IMR-90 (cell line): ENCODE measurements around the gene CLHC1. TPM values are rescaled to one million over a fixed set of nuclear protein-coding genes. Genes with fewer than 3 reads are reported as not detected.

Source experiments
- ATAC-seq: fragments of 200-7000 bp; cut with Tn5 transposase; 2 replicates; pipeline ENCODE4 v1.9.1; 2020; ENCODE audit warnings: low read depth, mild to moderate bottlenecking, moderate library complexity
- BruUV-seq: library from RNA; stranded (reverse); fragments of 400-500 nt; replicated peaks from 2 replicates; lab custom pipeline; 2021; lab: Mats Ljungman, UMichigan
- CTCF ChIA-PET: fragments of 300-600 bp; formaldehyde crosslinking; extraction: SDS; loops from one replicate; lab custom pipeline; 2021; ENCODE audit warnings: antibody characterized with exemption; lab: Yijun Ruan, JAX
- POLR2A ChIA-PET: fragments of 300-600 bp; sonication (Branson Sonifier 250); formaldehyde crosslinking; loops from one replicate; lab custom pipeline; 2022; ENCODE audit warnings: antibody characterized with exemption; ENCODE audit not compliant: unreplicated experiment; lab: Charles Lee
- DNase-seq: peaks from one replicate; pipeline ENCODE4 v3.0.0; 2013
- H2AFZ ChIP-seq: replicated peaks from 2 replicates; pipeline ENCODE3; 2013; ENCODE audit warnings: low read length, mild to moderate bottlenecking; ENCODE audit not compliant: poor library complexity
- H2AK5ac ChIP-seq: 2 replicates; pipeline ENCODE4 v1.6.1; 2013; ENCODE audit warnings: low read depth, low read length, inconsistent platforms
- H2AK9ac ChIP-seq: replicated peaks from 2 replicates; pipeline ENCODE3; 2013; ENCODE audit warnings: mild to moderate bottlenecking, low read depth, low read length, moderate library complexity; ENCODE audit not compliant: poor library complexity
- H2BK120ac ChIP-seq: 2 replicates; pipeline ENCODE4 v1.6.1; 2013; ENCODE audit warnings: low read depth, low read length, inconsistent platforms
- H2BK15ac ChIP-seq: 3 replicates; pipeline ENCODE4 v1.6.1; 2013; ENCODE audit warnings: low read depth, low read length, inconsistent platforms
- H2BK20ac ChIP-seq: 2 replicates; pipeline ENCODE4 v1.6.1; 2013; ENCODE audit warnings: low read depth, mild to moderate bottlenecking, inconsistent platforms, low read length, moderate library complexity
- H2BK5ac ChIP-seq: 2 replicates; pipeline ENCODE4 v1.6.1; 2013; ENCODE audit warnings: mild to moderate bottlenecking, low read depth, low read length, inconsistent platforms; ENCODE audit not compliant: poor library complexity, severe bottlenecking
- H3K14ac ChIP-seq: replicated peaks from 2 replicates; pipeline ENCODE4 v1.6.1; 2013; ENCODE audit warnings: low read depth, low read length, inconsistent platforms
- H3K18ac ChIP-seq: 2 replicates; pipeline ENCODE4 v1.6.1; 2013; ENCODE audit warnings: low read depth, low read length, control low read depth
- H3K23ac ChIP-seq: 2 replicates; pipeline ENCODE4 v1.6.1; 2013; ENCODE audit warnings: low read depth, low read length, inconsistent platforms
- H3K27ac ChIP-seq: 2 replicates; pipeline ENCODE4 v1.5.1; 2013; ENCODE audit warnings: mild to moderate bottlenecking, control low read depth, low read length; ENCODE audit not compliant: insufficient read depth
- H3K27me3 ChIP-seq: 2 replicates; pipeline ENCODE4 v1.6.1; 2013; ENCODE audit warnings: low read length; ENCODE audit not compliant: control insufficient read depth, insufficient read depth
- H3K36me3 ChIP-seq: 2 replicates; pipeline ENCODE4 v1.6.1; 2013; ENCODE audit warnings: low read length, mixed read lengths; ENCODE audit not compliant: control insufficient read depth, insufficient read depth
- H3K4ac ChIP-seq: 2 replicates; pipeline ENCODE4 v1.6.1; 2013; ENCODE audit warnings: low read depth, low read length, inconsistent platforms
- H3K4me1 ChIP-seq: 2 replicates; pipeline ENCODE4 v1.6.1; 2013; ENCODE audit warnings: low read length, mixed read lengths; ENCODE audit not compliant: control insufficient read depth, insufficient read depth
- H3K4me2 ChIP-seq: 2 replicates; pipeline ENCODE4 v1.6.1; 2013; ENCODE audit warnings: low read depth, mild to moderate bottlenecking, control low read depth, low read length, moderate library complexity
- H3K4me3 ChIP-seq: 2 replicates; pipeline ENCODE4 v1.5.1; 2013; ENCODE audit warnings: low read depth, mild to moderate bottlenecking, control low read depth, low read length, moderate library complexity; ENCODE audit not compliant: insufficient read depth
- H3K56ac ChIP-seq: 2 replicates; pipeline ENCODE4 v1.6.1; 2013; ENCODE audit warnings: low read length, inconsistent platforms; ENCODE audit not compliant: insufficient read depth; ENCODE audit errors: extremely low read depth
- H3K79me1 ChIP-seq, 2 experiments: 2 replicates each; pipeline ENCODE4 v1.6.1; 2013; ENCODE audit warnings: low read length in 2 of 2, inconsistent platforms in 1 of 2, low read depth in 1 of 2
- H3K9ac ChIP-seq: 2 replicates; pipeline ENCODE4 v1.6.1; 2013; ENCODE audit warnings: low read depth, low read length, control low read depth
- H3K9me1 ChIP-seq: 2 replicates; pipeline ENCODE4 v1.6.1; 2013; ENCODE audit warnings: low read length, inconsistent platforms; ENCODE audit not compliant: insufficient read depth
- H3K9me3 ChIP-seq: 2 replicates; pipeline ENCODE4 v1.6.1; 2013; ENCODE audit warnings: low read length; ENCODE audit not compliant: control insufficient read depth, insufficient read depth
- H4K20me1 ChIP-seq: 2 replicates; pipeline ENCODE4 v1.6.1; 2013; ENCODE audit warnings: low read length, inconsistent platforms; ENCODE audit not compliant: insufficient read depth
- H4K5ac ChIP-seq: 2 replicates; pipeline ENCODE4 v1.6.1; 2013; ENCODE audit warnings: mild to moderate bottlenecking, low read depth, low read length, control low read depth
- H4K8ac ChIP-seq, 2 experiments: 2 replicates each; pipeline ENCODE4 v1.6.1; 2013; ENCODE audit warnings: low read depth in 2 of 2, low read length in 2 of 2, control low read depth in 1 of 2, inconsistent platforms in 1 of 2
- H4K91ac ChIP-seq: 2 replicates; pipeline ENCODE4 v1.6.1; 2013; ENCODE audit warnings: low read depth, low read length, inconsistent platforms; ENCODE audit not compliant: insufficient read depth
- RFX5 ChIP-seq: IDR thresholded peaks from 2 replicates; pipeline ENCODE4 v1.8.0; 2012; ENCODE audit warnings: low read depth, mild to moderate bottlenecking, low read length, moderate library complexity
- WGBS, 2 experiments: methylation state at CpG; one replicate each; pipeline versions ENCODE4 v1.1.5 to v1.1.7; 2013; ENCODE audit warnings: missing lambda C conversion rate in 2 of 2; ENCODE audit not compliant: insufficient read length in 1 of 2; ENCODE audit errors: extremely low coverage in 2 of 2; 5-methylcytosine and 5-hydroxymethylcytosine counted together
- dilution Hi-C: fragments of 300-500 bp; cut with HindIII; formaldehyde crosslinking; loops from one replicate; pipeline ENCODE4 v1.14.3; 2018; ENCODE audit warnings: low sequenced_read_pairs; ENCODE audit not compliant: unreplicated experiment
- in situ Hi-C: fragments of 300-500 bp; cut with MboI; formaldehyde crosslinking; loops from 3 replicates; pipeline ENCODE4 v1.14.3; 2019; ENCODE audit warnings: low sequenced_read_pairs, inconsistent platforms, mixed read lengths
- intact Hi-C: fragments of 100-400 bp; cut with micrococcal nuclease; formaldehyde crosslinking; loops from 2 replicates; pipeline ENCODE4 v1.10.0; 2022
- polyA plus RNA-seq, 3 experiments: library from polyadenylated mRNA; depleted of rRNA; stranded (reverse); fragments of >200 nt; gene quantifications; 2 replicates each; pipeline ENCODE4 v1.2.3, GENCODE V29; 2012; ENCODE audit warnings: low replicate concordance in 1 of 3
- total RNA-seq: library from RNA; depleted of rRNA; stranded (reverse); fragments of >200 nt; gene quantifications from 2 replicates; pipeline ENCODE4 v1.2.3, GENCODE V29; 2012
- TF ChIP-seq, protein P1 (sequence below): fragments of 150-350 bp; IDR thresholded peaks from 2 replicates; pipeline ENCODE4 v1.6.1; 2017; ENCODE audit warnings: mild to moderate bottlenecking, antibody characterized with exemption, low read length, low read depth

The CLHC1 gene
- total and polyA plus RNA-seq, 2 of the 4 experiments (the other 2 are of a cell fraction) = 2.3 to 5.3 TPM

DNA sequence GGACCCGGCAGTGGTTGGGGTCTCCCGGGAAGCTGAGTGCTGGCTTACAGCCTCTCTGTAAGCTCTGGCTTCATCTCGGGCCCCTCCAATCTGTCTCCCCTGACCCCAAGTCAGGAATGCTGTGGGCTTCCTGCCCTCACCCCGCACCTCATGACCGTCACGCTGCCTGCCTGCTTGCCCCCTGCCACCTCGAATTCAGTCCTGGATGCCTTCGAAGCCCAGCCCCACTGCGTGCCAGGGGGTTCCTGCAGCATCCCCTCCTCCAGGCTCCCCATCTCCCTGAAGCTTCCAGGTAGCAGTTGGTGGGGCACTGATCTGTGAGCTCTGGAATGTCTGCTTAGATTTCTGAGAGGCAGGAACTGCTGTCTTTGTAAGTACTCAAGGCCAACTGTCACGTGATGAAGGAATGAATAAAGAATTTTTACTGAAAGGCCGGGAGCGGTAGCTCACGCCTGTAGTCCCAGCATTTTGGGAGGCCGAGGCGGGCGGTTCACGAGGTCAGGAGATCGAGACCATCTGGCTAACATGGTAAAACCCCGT, 6.5 kb downstream of the CLHC1 start:
- Histone ChIP-seq H3K14ac (no peak overlapping the region), H3K23ac (no peak overlapping the region), H4K5ac (no peak overlapping the region), H3K18ac (no peak overlapping the region), H3K9me1 (peaks cover 5% of the 10 kb centered on the region; the same call in 1 of the 2 replicates), H3K4ac (no peak overlapping the region), H2BK20ac (no peak overlapping the region), H3K56ac (no peak overlapping the region), H3K9me3 (no peaks in the 10 kb centered on the region), H3K4me1 (peaks cover 6% of the 10 kb centered on the region), H3K9ac (no peak overlapping the region), H4K8ac (no peak overlapping the region), H2AFZ (no peak overlapping the region), H3K4me2 (no peak overlapping the region), H3K27me3 (no peaks in the 10 kb centered on the region), H3K4me3 (no peak overlapping the region), H2AK5ac (no peak overlapping the region), H2BK120ac (no peak overlapping the region), H2BK5ac (no peak overlapping the region), H2BK15ac (no peak overlapping the region), H3K36me3 (peaks cover 4% of the 10 kb centered on the region; the same call in 1 of the 2 replicates), H3K27ac (no peak overlapping the region), H4K91ac (no peak overlapping the region), H3K79me1 (peaks cover 14 to 63% of the 10 kb centered on the region in 2 experiments), H4K20me1 (no peaks in the 10 kb centered on the region), H2AK9ac (no peak overlapping the region)
- intact Hi-C loops = no loop called here
- no peak for ATAC-seq
- BruUV-seq = no TSS peak
- ChIA-PET CTCF (no interaction called here), POLR2A (no interaction called here)
- dilution Hi-C loops = no loop called here
- 85% methylated on average over 6 of the region's 19 CpGs; no CpG with 5 or more reads in 1 of the 2 experiments for WGBS, 2 experiments
- no peak for DNase-seq
- in situ Hi-C loops = no loop called here
- TF ChIP-seq, protein P1, sequence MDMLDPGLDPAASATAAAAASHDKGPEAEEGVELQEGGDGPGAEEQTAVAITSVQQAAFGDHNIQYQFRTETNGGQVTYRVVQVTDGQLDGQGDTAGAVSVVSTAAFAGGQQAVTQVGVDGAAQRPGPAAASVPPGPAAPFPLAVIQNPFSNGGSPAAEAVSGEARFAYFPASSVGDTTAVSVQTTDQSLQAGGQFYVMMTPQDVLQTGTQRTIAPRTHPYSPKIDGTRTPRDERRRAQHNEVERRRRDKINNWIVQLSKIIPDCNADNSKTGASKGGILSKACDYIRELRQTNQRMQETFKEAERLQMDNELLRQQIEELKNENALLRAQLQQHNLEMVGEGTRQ = 0 out of 2 replicates have a peak, but pooled peaks have one; percentile 9
- TF ChIP-seq RFX5 = no peak
